Epithelial cell of esophagus (primary cell): ENCODE measurements around the gene PSKH1.
A peak's percentile ranks its signal among the peaks of the same experiment; 100 is the strongest.

Source experiments
- DNase-seq: peaks from one replicate; pipeline ENCODE4 v3.0.0; 2010; ENCODE audit warnings: low read depth
- H3K4me3 ChIP-seq: 2 replicates; pipeline ENCODE4 v1.5.1; 2011; ENCODE audit warnings: mild to moderate bottlenecking, low read length, control low read depth
- CTCF ChIP-seq: IDR thresholded peaks from 2 replicates; pipeline ENCODE4 v1.5.1; 2011; ENCODE audit warnings: low read depth, mild to moderate bottlenecking, low read length, control low read depth, inconsistent platforms; ENCODE audit not compliant: insufficient read depth; ENCODE audit errors: missing control alignments

Gene PSKH1

DNA sequence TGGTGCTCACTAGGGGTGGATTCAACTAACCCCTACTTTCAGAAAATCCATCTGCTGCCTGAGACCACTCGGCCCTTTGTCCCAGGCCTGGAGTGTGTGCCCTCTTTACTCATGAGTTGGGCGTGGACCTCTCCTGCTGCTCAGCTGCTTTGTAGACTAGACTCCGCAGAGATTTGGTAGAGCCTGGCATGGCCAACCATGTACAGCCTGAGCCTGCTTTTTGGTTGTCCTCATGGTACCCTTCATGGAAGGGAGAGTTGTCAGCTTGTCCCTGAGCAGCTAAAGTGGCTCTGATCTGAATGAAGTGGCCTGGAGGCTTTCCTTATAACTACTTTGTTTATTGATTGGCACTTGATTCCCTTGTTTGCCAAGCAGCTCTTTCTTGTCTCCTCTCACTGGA, 18.7 kb upstream of the PSKH1 start:
- peak overlapping the region; percentile 79 for H3K4me3 ChIP-seq
- no peak for TF ChIP-seq CTCF
- no peak for DNase-seq

- no peak for TF ChIP-seq CTCF
- no peak for DNase-seq
- no peak overlapping the region for H3K4me3 ChIP-seq
Measured at GRCh38 chr16:67877064-67877463, 16.0 kb upstream of the PSKH1 start.

DNA sequence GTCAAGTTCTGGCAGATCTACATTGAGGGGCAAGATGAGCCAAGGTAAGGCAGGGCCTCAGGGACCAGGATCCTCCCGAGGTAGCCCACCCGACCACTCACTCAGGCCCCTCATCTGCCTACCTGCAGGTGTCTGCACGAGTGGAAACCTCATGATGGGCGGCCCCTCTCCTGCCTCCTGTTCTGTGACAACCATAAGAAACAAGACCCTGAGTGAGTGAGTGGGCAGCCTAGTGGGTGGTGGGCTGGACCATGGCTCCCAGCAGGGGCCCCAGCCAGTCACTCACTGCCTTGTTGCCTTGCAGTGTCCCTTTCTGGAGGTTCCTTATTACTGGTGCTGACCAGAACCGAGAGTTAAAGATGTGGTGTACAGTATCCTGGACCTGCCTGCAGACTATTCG, 14.8 kb upstream of the PSKH1 start:
- no peak overlapping the region for H3K4me3 ChIP-seq
- no peak for DNase-seq
- no peak for TF ChIP-seq CTCF

- no peak for DNase-seq
- no peak for TF ChIP-seq CTCF
- no peak overlapping the region for H3K4me3 ChIP-seq
Measured at GRCh38 chr16:67878846-67879245, 14.2 kb upstream of the PSKH1 start.

DNA sequence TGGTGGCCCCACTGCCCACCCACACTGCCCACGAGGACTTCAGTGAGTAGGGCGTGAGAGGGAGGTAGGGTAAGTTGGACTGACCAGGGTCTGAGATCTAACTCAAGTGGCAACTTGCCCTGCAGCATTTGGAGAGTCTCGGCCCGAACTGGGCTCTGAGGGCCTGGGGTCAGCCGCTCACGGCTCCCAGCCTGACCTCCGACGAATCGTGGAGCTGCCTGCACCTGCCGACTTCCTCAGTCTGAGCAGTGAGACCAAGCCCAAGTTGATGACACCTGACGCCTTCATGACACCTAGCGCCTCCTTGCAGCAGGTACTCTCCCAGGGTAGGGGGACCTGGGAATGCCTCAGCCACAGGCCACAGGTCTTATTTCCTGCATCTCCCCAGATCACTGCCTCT, 13.6 kb upstream of the PSKH1 start:
- TF ChIP-seq CTCF = no peak
- DNase-seq = no peak
- H3K4me3 ChIP-seq = no peak overlapping the region

DNA sequence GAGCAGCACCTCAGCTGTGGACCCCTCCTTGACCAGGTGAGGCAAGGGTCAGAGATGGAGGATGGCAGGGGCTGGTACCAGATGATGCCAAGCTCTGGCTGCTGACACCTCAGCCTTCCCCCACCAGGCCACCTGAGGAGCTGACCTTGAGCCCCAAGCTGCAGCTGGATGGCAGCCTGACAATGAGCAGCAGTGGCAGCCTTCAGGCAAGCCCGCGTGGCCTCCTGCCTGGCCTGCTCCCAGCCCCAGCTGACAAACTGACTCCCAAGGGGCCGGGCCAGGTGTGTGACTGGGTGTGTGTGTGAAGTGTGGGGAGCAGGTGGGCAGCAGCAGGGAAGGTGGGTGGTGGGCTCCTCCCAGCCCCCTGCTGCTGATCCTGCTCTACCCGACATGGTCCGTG, 13.1 kb upstream of the PSKH1 start:
- no peak overlapping the region for H3K4me3 ChIP-seq
- TF ChIP-seq CTCF = no peak
- no peak for DNase-seq

- no peak overlapping the region for H3K4me3 ChIP-seq
- DNase-seq = no peak
- TF ChIP-seq CTCF = no peak
Measured at GRCh38 chr16:67880584-67880983, 12.5 kb upstream of the PSKH1 start.
